IMR-90 (cell line): Measurements from ENCODE around the gene TTC39A. TPM values are rescaled to one million over a fixed set of nuclear protein-coding genes. Genes with fewer than 3 reads are reported as not detected.

Source experiments
- ATAC-seq: fragments of 200-7000 bp; cut with Tn5 transposase; 2 replicates; pipeline ENCODE4 v1.9.1; 2020; ENCODE audit warnings: low read depth, mild to moderate bottlenecking, moderate library complexity
- BruUV-seq: library from RNA; stranded (reverse); fragments of 400-500 nt; replicated peaks from 2 replicates; lab custom pipeline; 2021; lab: Mats Ljungman, UMichigan
- CTCF ChIA-PET: fragments of 300-600 bp; formaldehyde crosslinking; extraction: SDS; loops from one replicate; lab custom pipeline; 2021; ENCODE audit warnings: antibody characterized with exemption; lab: Yijun Ruan, JAX
- POLR2A ChIA-PET: fragments of 300-600 bp; sonication (Branson Sonifier 250); formaldehyde crosslinking; loops from one replicate; lab custom pipeline; 2022; ENCODE audit warnings: antibody characterized with exemption; ENCODE audit not compliant: unreplicated experiment; lab: Charles Lee
- DNase-seq: peaks from one replicate; pipeline ENCODE4 v3.0.0; 2013
- H2AFZ ChIP-seq: replicated peaks from 2 replicates; pipeline ENCODE3; 2013; ENCODE audit warnings: low read length, mild to moderate bottlenecking; ENCODE audit not compliant: poor library complexity
- H2AK5ac ChIP-seq: 2 replicates; pipeline ENCODE4 v1.6.1; 2013; ENCODE audit warnings: low read depth, low read length, inconsistent platforms
- H2AK9ac ChIP-seq: replicated peaks from 2 replicates; pipeline ENCODE3; 2013; ENCODE audit warnings: mild to moderate bottlenecking, low read depth, low read length, moderate library complexity; ENCODE audit not compliant: poor library complexity
- H2BK120ac ChIP-seq: 2 replicates; pipeline ENCODE4 v1.6.1; 2013; ENCODE audit warnings: low read depth, low read length, inconsistent platforms
- H2BK15ac ChIP-seq: 3 replicates; pipeline ENCODE4 v1.6.1; 2013; ENCODE audit warnings: low read depth, low read length, inconsistent platforms
- H2BK20ac ChIP-seq: 2 replicates; pipeline ENCODE4 v1.6.1; 2013; ENCODE audit warnings: low read depth, mild to moderate bottlenecking, inconsistent platforms, low read length, moderate library complexity
- H2BK5ac ChIP-seq: 2 replicates; pipeline ENCODE4 v1.6.1; 2013; ENCODE audit warnings: mild to moderate bottlenecking, low read depth, low read length, inconsistent platforms; ENCODE audit not compliant: poor library complexity, severe bottlenecking
- H3K14ac ChIP-seq: replicated peaks from 2 replicates; pipeline ENCODE4 v1.6.1; 2013; ENCODE audit warnings: low read depth, low read length, inconsistent platforms
- H3K18ac ChIP-seq: 2 replicates; pipeline ENCODE4 v1.6.1; 2013; ENCODE audit warnings: low read depth, low read length, control low read depth
- H3K23ac ChIP-seq: 2 replicates; pipeline ENCODE4 v1.6.1; 2013; ENCODE audit warnings: low read depth, low read length, inconsistent platforms
- H3K27ac ChIP-seq: 2 replicates; pipeline ENCODE4 v1.5.1; 2013; ENCODE audit warnings: mild to moderate bottlenecking, control low read depth, low read length; ENCODE audit not compliant: insufficient read depth
- H3K27me3 ChIP-seq: 2 replicates; pipeline ENCODE4 v1.6.1; 2013; ENCODE audit warnings: low read length; ENCODE audit not compliant: control insufficient read depth, insufficient read depth
- H3K36me3 ChIP-seq: 2 replicates; pipeline ENCODE4 v1.6.1; 2013; ENCODE audit warnings: low read length, mixed read lengths; ENCODE audit not compliant: control insufficient read depth, insufficient read depth
- H3K4ac ChIP-seq: 2 replicates; pipeline ENCODE4 v1.6.1; 2013; ENCODE audit warnings: low read depth, low read length, inconsistent platforms
- H3K4me1 ChIP-seq: 2 replicates; pipeline ENCODE4 v1.6.1; 2013; ENCODE audit warnings: low read length, mixed read lengths; ENCODE audit not compliant: control insufficient read depth, insufficient read depth
- H3K4me2 ChIP-seq: 2 replicates; pipeline ENCODE4 v1.6.1; 2013; ENCODE audit warnings: low read depth, mild to moderate bottlenecking, control low read depth, low read length, moderate library complexity
- H3K4me3 ChIP-seq: 2 replicates; pipeline ENCODE4 v1.5.1; 2013; ENCODE audit warnings: low read depth, mild to moderate bottlenecking, control low read depth, low read length, moderate library complexity; ENCODE audit not compliant: insufficient read depth
- H3K56ac ChIP-seq: 2 replicates; pipeline ENCODE4 v1.6.1; 2013; ENCODE audit warnings: low read length, inconsistent platforms; ENCODE audit not compliant: insufficient read depth; ENCODE audit errors: extremely low read depth
- H3K79me1 ChIP-seq, 2 experiments: 2 replicates each; pipeline ENCODE4 v1.6.1; 2013; ENCODE audit warnings: low read length in 2 of 2, inconsistent platforms in 1 of 2, low read depth in 1 of 2
- H3K9ac ChIP-seq: 2 replicates; pipeline ENCODE4 v1.6.1; 2013; ENCODE audit warnings: low read depth, low read length, control low read depth
- H3K9me1 ChIP-seq: 2 replicates; pipeline ENCODE4 v1.6.1; 2013; ENCODE audit warnings: low read length, inconsistent platforms; ENCODE audit not compliant: insufficient read depth
- H3K9me3 ChIP-seq: 2 replicates; pipeline ENCODE4 v1.6.1; 2013; ENCODE audit warnings: low read length; ENCODE audit not compliant: control insufficient read depth, insufficient read depth
- H4K20me1 ChIP-seq: 2 replicates; pipeline ENCODE4 v1.6.1; 2013; ENCODE audit warnings: low read length, inconsistent platforms; ENCODE audit not compliant: insufficient read depth
- H4K5ac ChIP-seq: 2 replicates; pipeline ENCODE4 v1.6.1; 2013; ENCODE audit warnings: mild to moderate bottlenecking, low read depth, low read length, control low read depth
- H4K8ac ChIP-seq, 2 experiments: 2 replicates each; pipeline ENCODE4 v1.6.1; 2013; ENCODE audit warnings: low read depth in 2 of 2, low read length in 2 of 2, control low read depth in 1 of 2, inconsistent platforms in 1 of 2
- H4K91ac ChIP-seq: 2 replicates; pipeline ENCODE4 v1.6.1; 2013; ENCODE audit warnings: low read depth, low read length, inconsistent platforms; ENCODE audit not compliant: insufficient read depth
- BHLHE40 ChIP-seq: fragments of 150-350 bp; IDR thresholded peaks from 2 replicates; pipeline ENCODE4 v1.6.1; 2016; ENCODE audit warnings: mild to moderate bottlenecking, low read depth, low read length
- CTCF ChIP-seq: conservative IDR thresholded peaks from 2 replicates; pipeline ENCODE4 v1.5.1; 2012; ENCODE audit warnings: mild to moderate bottlenecking, low read depth, low read length, improper control_type of control experiment
- MAFK ChIP-seq: IDR thresholded peaks from 2 replicates; pipeline ENCODE4 v1.6.1; 2012; ENCODE audit warnings: low read depth, low read length, improper control_type of control experiment
- MXI1 ChIP-seq: IDR thresholded peaks from 2 replicates; pipeline ENCODE4 v1.6.1; 2012; ENCODE audit warnings: low read depth, mild to moderate bottlenecking, low read length, moderate library complexity, borderline replicate concordance
- NFE2L2 ChIP-seq: fragments of 150-350 bp; IDR thresholded peaks from 2 replicates; pipeline ENCODE4 v1.6.1; 2016; ENCODE audit warnings: low read depth, mild to moderate bottlenecking, low read length
- RAD21 ChIP-seq: IDR thresholded peaks from 2 replicates; pipeline ENCODE4 v1.6.1; 2012; ENCODE audit warnings: low read length, improper control_type of control experiment
- RCOR1 ChIP-seq: IDR thresholded peaks from 2 replicates; pipeline ENCODE4 v1.6.1; 2012; ENCODE audit warnings: mild to moderate bottlenecking, low read length, improper control_type of control experiment; ENCODE audit not compliant: insufficient replicate concordance
- WGBS, 2 experiments: methylation state at CpG; one replicate each; pipeline versions ENCODE4 v1.1.5 to v1.1.7; 2013; ENCODE audit warnings: missing lambda C conversion rate in 2 of 2; ENCODE audit not compliant: insufficient read length in 1 of 2; ENCODE audit errors: extremely low coverage in 2 of 2; 5-methylcytosine and 5-hydroxymethylcytosine counted together
- dilution Hi-C: fragments of 300-500 bp; cut with HindIII; formaldehyde crosslinking; loops from one replicate; pipeline ENCODE4 v1.14.3; 2018; ENCODE audit warnings: low sequenced_read_pairs; ENCODE audit not compliant: unreplicated experiment
- in situ Hi-C: fragments of 300-500 bp; cut with MboI; formaldehyde crosslinking; loops from 3 replicates; pipeline ENCODE4 v1.14.3; 2019; ENCODE audit warnings: low sequenced_read_pairs, inconsistent platforms, mixed read lengths
- intact Hi-C: fragments of 100-400 bp; cut with micrococcal nuclease; formaldehyde crosslinking; loops from 2 replicates; pipeline ENCODE4 v1.10.0; 2022
- polyA plus RNA-seq, 3 experiments: library from polyadenylated mRNA; depleted of rRNA; stranded (reverse); fragments of >200 nt; gene quantifications; 2 replicates each; pipeline ENCODE4 v1.2.3, GENCODE V29; 2012; ENCODE audit warnings: low replicate concordance in 1 of 3
- total RNA-seq: library from RNA; depleted of rRNA; stranded (reverse); fragments of >200 nt; gene quantifications from 2 replicates; pipeline ENCODE4 v1.2.3, GENCODE V29; 2012

The TTC39A gene
- total and polyA plus RNA-seq, 2 of the 4 experiments (the other 2 are of a cell fraction): 0.62 to 0.72 TPM

GRCh38 chr1:51276286-51276685 lies 54.1 kb downstream of the TTC39A start:
- no peak overlapping the region for H4K8ac ChIP-seq
- H3K4me3 ChIP-seq: no peak overlapping the region
- no peaks in the 10 kb centered on the region for H3K4me1 ChIP-seq
- H4K91ac ChIP-seq: no peak overlapping the region
- no peaks in the 10 kb centered on the region for H3K27me3 ChIP-seq
- no peak overlapping the region for H4K5ac ChIP-seq
- no peak overlapping the region for H3K14ac ChIP-seq
- H3K27ac ChIP-seq: no peak overlapping the region
- H2BK120ac ChIP-seq: no peak overlapping the region
- H2BK15ac ChIP-seq: no peak overlapping the region
- no peak overlapping the region for H2AK9ac ChIP-seq
- no peak overlapping the region for H2AFZ ChIP-seq
- no peak overlapping the region for H3K56ac ChIP-seq
- no peak overlapping the region for H3K4ac ChIP-seq
- dilution Hi-C loops: no loop called here
- ChIA-PET CTCF (interaction anchor here (1.2 kb wide), 1 partner anchor 13 kb away, joined by 3 read pairs; no protein-coding TSS in a partner anchor), POLR2A (no interaction called here)
- no peaks in the 10 kb centered on the region for H4K20me1 ChIP-seq
- TF ChIP-seq NFE2L2 (no peak), RCOR1 (no peak), MXI1 (no peak), RAD21 (no peak), BHLHE40 (no peak), CTCF (no peak), MAFK (no peak)
- H3K23ac ChIP-seq: no peak overlapping the region
- H2BK5ac ChIP-seq: no peak overlapping the region
- peaks cover 3% of the 10 kb centered on the region; the same call in 1 of the 2 replicates for H3K9me1 ChIP-seq
- no TSS peak for BruUV-seq
- peaks cover 9 to 20% of the 10 kb centered on the region in 2 experiments for H3K79me1 ChIP-seq
- H2BK20ac ChIP-seq: no peak overlapping the region
- H3K36me3 ChIP-seq: peaks cover 6% of the 10 kb centered on the region; the same call in 1 of the 2 replicates
- H3K9ac ChIP-seq: no peak overlapping the region
- intact Hi-C loops: no loop called here
- H3K4me2 ChIP-seq: no peak overlapping the region
- no peaks in the 10 kb centered on the region for H3K9me3 ChIP-seq
- H2AK5ac ChIP-seq: no peak overlapping the region
- in situ Hi-C loops: no loop called here
- no peak overlapping the region for H3K18ac ChIP-seq
- ATAC-seq (no peak), DNase-seq (no peak)
- no CpG with 5 or more reads among the region's 7 CpGs for WGBS, 2 experiments
